Peyer's patch (tissue), 4 donors: ENCODE measurements around the gene KATNBL1. TPM values are rescaled to one million over a fixed set of nuclear protein-coding genes. Genes with fewer than 3 reads are reported as not detected.

Experiments
- DNase-seq, 3 donors: peaks; one replicate each; pipeline ENCODE4 v3.0.0-alpha.2; 2017 to 2019
- H3K27ac ChIP-seq, 4 donors: fragments of 200-600 bp; sonication (generic); one replicate each; pipeline ENCODE4 v1.5.1; 2016 to 2019
- H3K27me3 ChIP-seq, 2 donors: fragments of 200-600 bp; sonication (generic); one replicate each; pipeline ENCODE4 v1.5.1; 2019
- H3K36me3 ChIP-seq, 3 donors: fragments of 200-600 bp; sonication (generic); one replicate each; pipeline ENCODE4 v1.5.1; 2016 to 2019
- H3K4me1 ChIP-seq, 4 donors: fragments of 200-600 bp; sonication (generic); one replicate each; pipeline ENCODE4 v1.5.1; 2016 to 2019
- H3K4me3 ChIP-seq, 4 donors: fragments of 200-600 bp; sonication (generic); 1 replicate in 3 of 4; 2 replicates in 1 of 4; pipeline ENCODE4 v1.5.1; 2016 to 2019; ENCODE audit warnings: mild to moderate bottlenecking in 1 of 4
- H3K9me3 ChIP-seq, 4 donors: fragments of 200-600 bp; sonication (generic); one replicate each; pipeline ENCODE4 v1.5.1; 2016 to 2019; ENCODE audit warnings: mild to moderate bottlenecking in 1 of 4
- CTCF ChIP-seq, 6 experiments: fragments of 450-650 bp in 4 of 6; fragments of 200-600 bp in 2 of 6; sonication (generic) in 1 of 6; IDR thresholded peaks; one replicate each; pipeline ENCODE4 v1.5.1; 2017 to 2019; ENCODE audit warnings: antibody characterized with exemption in 6 of 6, mild to moderate bottlenecking in 3 of 6, moderate library complexity in 1 of 6
- POLR2A ChIP-seq, 2 donors: fragments of 450-650 bp; IDR thresholded peaks; one replicate each; pipeline ENCODE4 v1.5.1; 2017; ENCODE audit warnings: antibody characterized with exemption in 2 of 2, mild to moderate bottlenecking in 2 of 2, moderate library complexity in 2 of 2
- total RNA-seq, 4 donors: library from RNA; depleted of rRNA; stranded (reverse); fragments of >200 nt; gene quantifications; one replicate each; pipeline ENCODE4 v1.1.0, GENCODE V29; 2016

KATNBL1 gene
- total RNA-seq, 4 donors from 2014 or later = 40.6 to 76.7 (median 50.1) TPM

- peaks cover 0 to 73% (median 0%) of the 10 kb centered on the region in 3 donors for H3K36me3 ChIP-seq
- no peaks in the 10 kb centered on the region for H3K9me3 ChIP-seq
These were observed 29.4 kb upstream of the KATNBL1 start for GRCh38 chr15:34239151-34239808.

DNA sequence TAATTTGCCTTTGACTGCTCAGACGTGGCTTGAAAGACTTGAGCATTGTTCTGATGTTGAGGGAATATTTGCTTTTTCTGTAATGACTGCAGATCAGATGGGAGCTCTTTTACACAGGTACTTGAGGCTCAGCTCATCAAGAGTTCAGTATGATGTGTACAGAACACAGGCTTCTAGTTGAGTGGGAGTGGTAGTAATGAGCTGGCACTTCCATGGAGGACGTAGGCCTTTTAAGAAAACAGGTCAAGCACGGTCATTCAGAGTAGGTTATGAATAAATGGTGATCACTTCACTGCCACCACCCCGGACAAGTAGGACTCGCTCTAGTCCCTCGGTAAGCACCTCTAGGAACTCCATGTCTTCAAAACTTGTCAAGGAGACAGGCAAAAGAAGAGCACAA lies 23.7 kb upstream of the KATNBL1 start:
- no peak for DNase-seq
- peaks cover 0 to 81% (median 0%) of the 10 kb centered on the region in 3 donors for H3K36me3 ChIP-seq
- no peak overlapping the region for H3K4me3 ChIP-seq
- no peaks in the 10 kb centered on the region for H3K4me1 ChIP-seq
- H3K27ac ChIP-seq = no peak overlapping the region
- no peaks in the 10 kb centered on the region for H3K9me3 ChIP-seq
- TF ChIP-seq POLR2A (IDR thresholded peaks at IDR 0.05) (no peak), CTCF (IDR thresholded peaks at IDR 0.05) (no peak)
- H3K27me3 ChIP-seq = no peaks in the 10 kb centered on the region

More at GRCh38 chr15:34239151-34239808, 29.4 kb upstream of the KATNBL1 start:
- no peak for DNase-seq
- Histone ChIP-seq H3K27ac (no peak overlapping the region), H3K27me3 (no peaks in the 10 kb centered on the region), H3K4me1 (no peaks in the 10 kb centered on the region), H3K4me3 (no peak overlapping the region)
- TF ChIP-seq CTCF (IDR thresholded peaks at IDR 0.05) = no peak
- no peak for TF ChIP-seq POLR2A (IDR thresholded peaks at IDR 0.05)

DNA sequence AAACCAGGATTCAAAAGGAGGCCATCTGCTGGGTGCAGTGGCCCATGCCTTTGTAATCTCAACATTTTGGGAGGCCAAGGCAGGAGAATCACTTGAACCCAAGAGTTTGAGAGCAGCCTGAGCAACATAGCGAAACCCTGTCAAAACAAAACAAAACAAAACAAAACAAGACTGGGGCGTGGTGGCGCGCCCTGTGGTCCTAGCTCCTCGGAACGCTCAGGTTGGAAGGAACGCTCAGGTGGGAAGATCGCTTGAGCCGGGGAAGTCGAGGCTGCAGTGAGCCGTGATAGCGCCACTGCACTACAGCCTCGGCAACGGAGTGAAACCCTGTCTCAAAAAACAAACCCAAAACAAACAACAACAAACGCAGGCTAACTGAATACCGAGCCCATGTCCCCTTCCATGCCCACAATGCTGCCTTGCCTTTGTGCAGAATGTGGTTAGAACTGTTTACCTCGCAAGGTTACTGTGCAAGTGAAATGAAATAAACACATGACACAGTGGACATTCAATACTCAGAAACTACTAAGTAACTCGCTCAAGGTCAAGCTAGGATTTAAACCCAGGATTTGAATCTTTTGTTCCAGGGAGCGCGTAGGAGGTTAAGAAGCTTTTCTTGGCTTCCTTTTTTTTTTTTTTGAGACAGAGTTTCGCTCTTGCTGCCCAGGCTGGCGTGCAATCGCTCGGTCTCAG lies 14.2 kb upstream of the KATNBL1 start:
- Histone ChIP-seq H3K4me3 (peak overlapping the region; percentile 60 to 92 (median 68)), H3K36me3 (peaks cover 0 to 23% (median 0%) of the 10 kb centered on the region in 3 donors), H3K4me1 (peaks cover 0 to 11% (median 0%) of the 10 kb centered on the region in 4 donors), H3K27me3 (no peaks in the 10 kb centered on the region), H3K27ac (peak overlapping the region; percentile 76 to 92 (median 86)), H3K9me3 (no peaks in the 10 kb centered on the region)
- DNase-seq = peak in 1 of 3 donors; percentile 54
- TF ChIP-seq POLR2A (IDR thresholded peaks at IDR 0.05) (no peak), CTCF (IDR thresholded peaks at IDR 0.05) (no peak)

DNA sequence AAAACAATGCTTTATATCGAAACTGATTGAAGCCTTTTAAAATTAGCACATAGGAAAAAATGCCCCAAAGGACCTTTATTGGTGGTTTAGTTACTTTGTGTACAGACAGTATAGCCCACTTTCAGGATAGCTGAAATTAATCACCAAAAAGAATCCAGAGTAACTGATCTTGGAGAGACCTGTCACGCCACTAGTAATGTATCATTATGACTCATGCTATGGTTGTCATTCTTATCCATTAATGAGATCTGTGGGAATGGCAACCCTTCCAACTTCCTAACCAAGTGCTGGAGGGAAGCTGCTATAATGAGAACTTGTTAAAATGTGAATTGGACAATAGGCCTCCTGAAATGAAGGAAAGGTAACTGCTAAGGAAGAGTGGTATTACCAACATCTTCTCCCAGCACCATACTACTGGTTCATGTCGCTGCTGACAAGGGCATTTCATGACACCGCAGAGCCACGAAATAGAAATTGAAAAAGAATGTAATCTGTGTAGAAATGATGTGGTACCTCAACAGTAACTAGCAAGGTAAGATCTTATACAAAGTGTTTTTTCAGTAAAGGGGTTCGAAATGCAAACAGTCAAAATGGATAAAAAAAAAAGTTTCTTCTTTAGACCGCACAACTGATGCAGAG lies 7.8 kb upstream of the KATNBL1 start:
- no peak for DNase-seq
- no peaks in the 10 kb centered on the region for H3K4me1 ChIP-seq
- H3K27ac ChIP-seq = no peak overlapping the region
- H3K27me3 ChIP-seq = no peaks in the 10 kb centered on the region
- H3K36me3 ChIP-seq = no peaks in the 10 kb centered on the region
- H3K9me3 ChIP-seq = no peaks in the 10 kb centered on the region
- H3K4me3 ChIP-seq = no peak overlapping the region
- TF ChIP-seq POLR2A (IDR thresholded peaks at IDR 0.05) (no peak), CTCF (IDR thresholded peaks at IDR 0.05) (no peak)

DNA sequence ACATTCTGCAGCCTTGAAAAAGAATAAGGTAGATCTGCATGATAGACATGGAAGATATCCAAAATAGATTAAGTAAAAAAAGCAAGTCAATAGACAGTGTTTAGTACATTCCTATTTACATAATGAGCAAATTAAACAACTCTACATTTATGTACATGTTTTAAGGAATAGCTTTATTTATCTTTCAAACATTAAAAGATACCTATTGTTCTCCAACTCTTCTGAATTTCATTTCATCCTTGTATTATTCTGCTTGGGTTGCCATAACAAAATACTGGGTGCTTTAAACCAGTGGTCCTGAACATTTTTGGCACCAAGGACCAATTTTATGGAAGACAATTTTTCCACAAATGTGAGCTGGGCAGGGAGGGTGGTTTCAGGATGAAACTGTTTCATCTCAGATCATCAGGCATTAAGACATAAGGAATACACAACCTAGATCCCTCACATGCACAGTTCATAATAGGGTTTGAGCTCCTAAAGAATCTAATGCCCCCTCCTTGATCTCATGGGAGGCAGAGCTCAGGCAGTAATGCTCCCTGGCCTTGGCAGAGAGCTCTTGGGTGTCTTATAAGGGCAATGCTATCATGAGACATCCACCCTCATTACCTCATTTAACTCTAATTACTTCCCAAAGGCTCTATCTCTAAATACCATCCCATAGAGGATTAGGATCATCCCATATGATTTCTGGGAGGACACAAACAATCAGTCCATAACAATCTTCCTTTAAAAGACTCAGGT lies 6.8 kb upstream of the KATNBL1 start:
- no peaks in the 10 kb centered on the region for H3K36me3 ChIP-seq
- no peaks in the 10 kb centered on the region for H3K27me3 ChIP-seq
- H3K9me3 ChIP-seq = no peaks in the 10 kb centered on the region
- DNase-seq = no peak
- H3K4me1 ChIP-seq = no peaks in the 10 kb centered on the region
- no peak for TF ChIP-seq CTCF (IDR thresholded peaks at IDR 0.05)
- H3K4me3 ChIP-seq = no peak overlapping the region
- H3K27ac ChIP-seq = no peak overlapping the region
